GM04503 (cell line): ENCODE results near the gene CDCA3.

Experiments used
- DNase-seq: peaks from one replicate; pipeline ENCODE4 v3.0.0-alpha.2; 2012; ENCODE audit warnings: low read depth

Gene CDCA3

DNA sequence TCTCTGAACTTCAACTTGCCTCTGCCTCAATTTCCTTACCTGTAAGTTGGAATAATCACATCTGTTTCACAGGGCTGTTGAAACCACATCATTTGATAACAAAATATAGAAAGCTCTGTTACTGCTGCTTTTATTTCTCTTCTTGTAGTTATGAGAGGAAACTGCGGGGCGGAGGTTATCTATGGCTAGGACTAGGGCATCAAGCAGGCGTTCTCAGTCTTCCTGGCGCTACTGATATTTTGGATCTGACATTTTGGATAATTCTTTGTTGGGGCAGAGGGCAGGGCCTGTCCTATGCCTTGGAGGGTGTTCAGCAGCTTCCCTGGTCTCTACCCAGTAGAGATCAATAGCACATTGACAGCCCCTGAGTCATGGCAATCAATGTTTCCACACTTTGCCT lies 19.0 kb downstream of the CDCA3 start:
- DNase-seq: no peak

DNA sequence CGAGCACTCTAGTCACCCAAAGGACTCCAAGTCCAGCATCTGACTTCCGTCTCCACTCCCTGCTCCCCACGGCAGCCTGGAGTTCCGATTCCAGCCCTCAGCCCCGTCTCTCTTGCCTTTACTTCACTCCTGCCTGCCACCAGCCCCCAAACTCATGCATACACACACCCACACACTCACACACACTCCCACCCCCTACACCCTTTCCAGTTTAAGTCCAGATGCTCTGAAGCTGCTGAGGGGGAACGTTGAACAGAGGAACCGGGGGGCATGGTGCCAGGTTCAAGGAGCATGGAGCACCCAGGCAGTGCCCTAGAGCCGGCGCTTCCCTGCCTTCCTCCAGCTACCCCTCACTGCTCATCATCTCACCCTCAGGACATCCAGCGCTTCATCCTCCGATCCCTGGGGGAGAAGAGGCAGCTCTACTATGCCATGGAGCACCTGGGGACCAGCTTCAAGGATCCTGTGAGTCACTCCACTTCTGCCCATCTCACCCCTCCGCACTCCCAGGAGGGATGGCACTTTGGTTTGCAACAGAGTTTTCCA lies 19.6 kb downstream of the CDCA3 start:
- no peak for DNase-seq

DNA sequence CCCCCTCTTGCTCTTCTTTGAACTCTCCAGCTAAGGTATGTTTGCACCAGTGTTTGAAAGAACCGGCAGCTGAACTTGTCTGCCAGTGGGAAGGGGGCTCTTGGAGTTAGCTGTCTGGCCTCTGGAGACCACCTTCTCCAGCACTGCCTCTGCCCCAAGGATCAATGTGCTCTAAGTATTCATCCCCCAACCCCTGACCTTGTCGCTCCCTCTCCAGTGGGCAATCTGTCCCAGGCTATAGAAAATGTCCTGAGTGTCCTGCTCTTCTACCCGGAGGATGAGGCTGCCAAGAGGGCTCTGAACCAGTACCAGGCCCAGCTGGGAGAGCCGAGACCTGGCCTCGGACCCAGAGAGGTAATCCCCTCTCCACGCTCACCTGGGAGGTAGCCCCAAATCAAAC lies 20.1 kb downstream of the CDCA3 start:
- DNase-seq: no peak

DNA sequence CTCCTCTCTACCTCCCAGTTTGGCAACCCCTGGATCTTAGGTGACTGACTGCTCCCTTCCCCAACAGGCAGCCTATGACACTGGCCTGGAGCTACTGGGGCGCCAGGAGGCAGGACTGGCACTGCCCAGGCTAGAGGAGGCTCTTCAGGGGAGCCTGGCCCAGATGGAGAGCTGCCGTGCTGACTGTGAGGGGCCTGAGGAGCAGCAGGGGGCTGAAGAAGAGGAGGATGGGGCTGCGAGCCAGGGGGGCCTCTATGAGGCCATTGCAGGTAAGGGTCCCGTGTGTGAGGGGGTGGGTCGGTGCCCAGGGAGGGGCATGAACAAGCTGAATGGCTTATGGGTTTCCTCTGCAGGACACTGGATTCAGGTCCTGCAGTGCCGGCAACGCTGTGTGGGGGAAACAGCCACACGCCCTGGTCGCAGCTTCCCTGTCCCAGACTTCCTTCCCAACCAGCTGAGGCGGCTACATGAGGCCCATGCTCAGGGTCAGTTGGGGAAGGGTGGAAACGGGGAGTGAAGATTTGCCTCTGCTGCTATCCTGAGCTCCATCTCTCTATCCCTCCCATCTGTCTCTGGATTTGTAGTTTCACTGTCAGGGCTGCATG lies 20.7 kb downstream of the CDCA3 start:
- DNase-seq: no peak

DNA sequence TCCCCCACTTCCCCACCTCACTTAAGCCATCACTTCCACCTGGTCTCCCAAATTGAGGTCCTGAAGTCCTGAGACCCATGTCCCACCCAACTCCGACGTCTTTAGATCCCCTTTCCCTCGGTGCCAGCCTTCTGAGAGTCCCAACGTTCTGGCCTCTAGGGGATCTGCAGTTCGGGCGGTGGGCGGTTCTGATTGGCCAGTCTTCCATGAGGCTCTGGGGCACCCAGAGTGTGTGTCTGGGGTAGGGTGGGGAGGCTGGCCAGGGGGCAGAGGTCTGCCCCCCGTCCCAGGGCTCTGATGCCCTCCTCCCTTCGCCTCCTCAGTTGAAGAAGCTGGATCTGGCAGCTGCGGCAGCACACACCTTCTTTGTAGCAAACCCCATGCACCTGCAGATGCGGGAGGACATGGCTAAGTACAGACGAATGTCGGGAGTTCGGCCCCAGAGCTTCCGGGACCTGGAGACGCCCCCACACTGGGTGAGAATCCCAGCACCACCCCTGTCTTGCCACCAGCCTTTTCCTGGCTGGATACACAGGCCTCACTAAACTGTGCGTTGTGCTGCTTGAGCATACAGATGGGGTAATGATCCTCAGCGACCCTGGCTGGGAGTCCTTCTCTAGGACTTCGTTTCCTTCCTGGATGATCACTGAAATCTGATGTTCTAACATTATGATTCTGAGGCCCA lies 21.4 kb downstream of the CDCA3 start:
- DNase-seq: no peak

DNA sequence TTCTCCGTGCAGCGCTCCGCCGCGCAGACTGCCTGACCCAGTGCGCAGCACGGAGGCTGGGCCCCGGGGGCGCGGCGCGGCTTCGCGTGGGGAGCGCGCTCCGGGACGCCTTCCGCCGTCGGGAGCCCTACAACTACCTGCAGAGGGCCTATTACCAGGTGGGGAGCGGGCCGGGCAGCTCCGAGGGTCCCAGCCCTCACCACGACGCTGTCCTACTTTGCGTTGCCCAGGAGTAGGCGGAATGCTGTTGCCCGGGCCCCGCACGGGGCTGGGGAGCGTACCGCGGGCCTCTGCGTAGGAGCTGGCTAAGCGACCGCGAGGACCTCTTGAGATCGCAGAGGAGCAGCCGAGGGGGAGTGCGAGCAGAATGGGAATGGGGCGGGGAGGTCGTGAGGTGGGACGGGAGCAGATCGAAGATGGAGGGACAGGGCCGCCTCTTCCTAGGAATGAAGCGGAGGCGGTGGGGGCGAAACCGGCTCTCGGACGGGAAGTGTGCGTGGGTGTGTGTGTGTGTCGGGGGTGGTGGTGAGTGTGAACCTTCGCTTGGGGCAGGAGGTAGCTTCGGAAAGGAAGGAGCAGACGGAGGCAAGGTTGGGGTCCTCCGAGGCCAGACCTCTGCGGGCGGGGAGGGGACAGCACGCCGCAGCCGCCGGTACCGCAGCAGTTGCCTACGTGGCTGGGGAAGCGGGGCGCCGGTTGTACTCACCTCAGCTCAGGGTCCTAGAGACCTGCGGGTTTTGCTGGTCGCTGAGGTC lies 22.1 kb downstream of the CDCA3 start:
- no peak for DNase-seq

DNA sequence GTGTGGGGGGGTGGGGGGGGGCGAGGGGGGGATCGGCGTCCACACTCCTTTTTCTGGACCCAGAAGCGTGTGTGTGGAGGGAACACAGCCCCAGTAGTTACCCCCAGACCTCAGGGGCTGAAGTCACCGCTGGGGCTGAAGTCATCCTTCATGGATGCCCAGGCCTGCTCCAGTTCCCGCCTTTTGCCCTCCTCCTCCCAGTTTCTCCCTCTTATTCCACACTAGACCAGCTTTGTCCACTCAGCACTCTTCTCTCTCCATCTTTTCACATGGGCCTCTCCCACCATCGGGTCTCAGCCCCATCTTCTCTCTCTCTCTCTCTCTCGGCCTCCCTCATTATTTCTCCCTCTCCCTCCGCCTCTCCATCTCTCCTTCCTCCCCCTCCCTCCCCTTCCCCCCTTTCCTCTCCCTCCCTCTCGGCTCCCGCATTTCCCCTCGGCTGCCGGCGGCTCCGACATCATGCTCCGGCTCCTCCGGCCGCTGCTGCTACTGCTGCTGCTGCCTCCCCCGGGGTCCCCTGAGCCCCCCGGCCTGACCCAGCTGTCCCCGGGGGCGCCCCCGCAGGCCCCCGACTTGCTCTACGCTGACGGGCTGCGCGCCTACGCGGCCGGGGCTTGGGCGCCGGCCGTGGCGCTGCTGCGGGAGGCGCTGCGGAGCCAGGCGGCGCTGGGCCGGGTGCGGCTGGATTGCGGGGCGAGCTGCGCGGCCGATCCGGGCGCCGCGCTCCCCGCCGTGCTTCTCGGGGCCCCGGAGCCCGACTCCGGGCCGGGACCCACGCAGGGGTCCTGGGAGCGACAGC lies 22.9 kb downstream of the CDCA3 start, which contains the start of gene P3H3:
P3H3 (plus strand) TSS at position 426 of the 799 bp plus-strand sequence; CDS start at position 460, 34 bp downstream.
- no peak for DNase-seq

DNA sequence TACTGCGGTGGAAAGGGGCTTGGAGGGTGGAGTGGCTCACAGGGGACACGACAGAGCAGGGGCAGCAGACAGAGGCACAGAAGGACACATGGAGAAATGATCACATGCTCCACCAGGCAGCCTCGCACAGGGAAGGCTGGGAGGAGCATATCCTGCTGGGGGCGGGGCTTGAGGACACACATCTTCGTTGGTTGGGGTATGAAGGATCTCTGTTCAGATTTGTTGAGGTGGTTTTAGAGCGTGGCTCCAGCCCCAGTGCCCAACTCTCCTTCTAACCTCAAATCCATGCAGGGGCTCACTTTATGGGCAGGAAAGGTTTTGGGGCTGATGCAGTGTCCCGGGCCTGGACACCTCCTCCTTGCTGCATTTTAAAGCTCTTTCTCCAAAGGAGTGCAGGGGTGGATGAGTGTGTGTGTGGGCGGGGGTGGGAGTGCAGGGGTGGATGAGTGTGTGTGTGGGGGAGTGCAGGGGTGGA lies 23.6 kb downstream of the CDCA3 start:
- DNase-seq: no peak

DNA sequence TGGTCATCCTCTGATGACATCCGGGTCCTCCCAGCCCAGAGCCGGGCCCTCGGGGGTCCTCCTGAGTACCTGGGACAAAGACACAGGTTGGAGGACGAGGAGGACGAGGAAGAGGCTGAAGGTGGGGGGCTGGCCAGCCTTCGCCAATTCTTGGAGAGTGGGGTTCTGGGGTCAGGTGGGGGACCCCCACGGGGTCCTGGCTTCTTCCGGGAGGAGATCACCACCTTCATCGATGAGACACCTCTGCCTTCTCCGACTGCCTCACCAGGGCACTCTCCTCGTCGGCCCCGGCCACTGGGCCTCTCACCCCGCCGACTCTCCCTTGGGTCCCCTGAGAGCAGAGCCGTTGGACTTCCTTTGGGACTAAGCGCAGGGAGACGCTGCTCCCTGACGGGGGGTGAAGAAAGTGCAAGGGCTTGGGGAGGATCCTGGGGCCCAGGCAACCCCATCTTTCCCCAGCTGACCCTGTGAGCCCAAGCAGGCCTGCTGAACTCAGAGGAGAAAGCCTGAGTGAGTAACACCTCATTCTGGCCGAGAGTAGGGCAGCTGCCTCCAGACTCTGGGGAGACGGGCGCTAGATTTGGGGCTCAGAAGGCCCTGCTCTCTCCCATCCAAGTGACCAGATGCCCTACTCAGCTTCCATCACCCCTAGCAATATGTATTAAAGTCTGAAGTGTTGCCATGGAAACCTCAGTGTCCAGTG lies 24.2 kb downstream of the CDCA3 start:
- DNase-seq: no peak

DNA sequence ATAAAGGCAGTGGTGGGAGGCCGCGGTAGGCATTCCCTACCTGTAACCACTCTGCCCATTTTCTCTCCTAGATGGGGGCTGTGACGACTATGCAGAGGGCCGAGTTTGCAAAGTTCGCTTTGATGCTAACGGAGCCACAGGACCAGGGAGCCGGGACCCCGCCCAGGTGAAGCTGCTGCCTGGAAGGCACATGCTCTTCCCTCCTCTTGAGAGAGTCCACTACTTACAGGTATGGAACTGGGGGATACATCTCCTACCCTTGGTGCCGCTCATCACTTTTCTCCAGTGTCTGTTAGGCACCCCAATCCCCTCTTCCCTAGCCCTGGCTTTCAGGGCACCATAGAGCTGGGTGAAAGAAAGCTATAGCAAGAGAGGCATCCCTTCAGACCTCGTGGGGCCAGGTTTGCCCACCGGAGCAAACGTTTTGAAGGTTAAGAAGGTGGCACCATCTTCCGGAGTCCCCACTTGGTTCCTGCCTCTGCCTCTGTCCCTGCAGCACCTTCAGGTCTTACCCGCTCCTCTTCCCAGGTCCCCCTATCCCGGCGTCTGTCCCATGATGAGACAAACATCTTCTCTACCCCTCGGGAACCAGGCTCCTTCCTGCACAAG lies 24.9 kb downstream of the CDCA3 start:
- no peak for DNase-seq

DNA sequence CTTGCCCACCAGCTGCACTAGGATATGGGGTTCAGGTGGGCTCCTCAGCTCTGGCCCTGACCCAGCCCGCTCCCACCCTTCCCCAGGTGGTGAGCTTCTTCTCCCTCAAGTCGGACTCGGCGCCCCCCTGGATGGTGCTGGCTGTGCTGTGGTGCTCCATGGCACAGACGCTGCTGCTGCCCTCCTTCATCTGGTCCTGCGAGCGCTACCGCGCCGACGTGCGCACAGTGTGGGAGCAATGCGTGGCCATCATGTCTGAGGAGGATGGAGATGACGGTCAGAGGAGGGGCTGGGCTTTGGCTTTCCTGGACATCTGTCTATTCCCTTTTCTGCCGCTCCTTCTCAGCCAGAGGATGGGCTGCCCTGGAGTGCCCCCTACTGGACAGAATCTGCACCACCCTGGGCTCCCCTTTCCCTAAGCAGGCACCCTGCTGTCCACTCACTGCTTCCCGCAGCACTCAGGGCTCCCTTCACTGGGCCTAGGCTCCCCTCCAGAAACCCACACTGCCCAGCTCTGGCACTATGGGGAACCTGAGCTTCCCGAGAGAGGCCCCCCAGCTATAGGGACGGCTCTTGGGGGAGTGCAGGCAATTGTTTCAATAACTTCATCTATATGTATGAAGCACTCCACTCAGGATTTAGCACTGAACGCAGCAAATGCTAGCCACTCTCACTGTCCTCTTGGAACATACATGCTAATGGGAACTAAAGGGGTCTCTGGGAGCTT lies 25.5 kb downstream of the CDCA3 start:
- no peak for DNase-seq

DNA sequence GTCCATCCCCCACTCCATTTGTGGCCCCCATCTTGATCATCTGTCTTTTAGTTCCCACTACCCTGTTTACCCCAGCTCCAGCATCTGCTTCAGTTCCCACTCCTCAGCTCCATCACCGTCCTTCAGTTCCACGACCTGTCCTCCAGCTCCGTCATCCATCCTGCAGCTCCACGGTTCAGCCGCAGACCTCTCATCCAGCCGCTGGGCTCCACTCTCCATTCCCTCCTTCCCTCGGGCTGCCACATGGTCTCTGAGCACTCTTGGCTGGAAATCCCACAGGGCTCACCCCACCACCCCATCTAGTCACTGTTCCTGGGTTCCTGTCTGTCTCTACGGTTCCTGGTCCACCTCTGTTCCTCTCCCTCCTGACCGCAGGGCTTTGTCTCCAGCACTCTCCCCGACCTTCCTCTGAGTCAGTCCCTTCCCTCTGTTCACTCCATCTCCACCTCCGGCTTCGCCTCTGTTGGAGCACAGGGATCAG lies 26.1 kb downstream of the CDCA3 start:
- no peak for DNase-seq

DNA sequence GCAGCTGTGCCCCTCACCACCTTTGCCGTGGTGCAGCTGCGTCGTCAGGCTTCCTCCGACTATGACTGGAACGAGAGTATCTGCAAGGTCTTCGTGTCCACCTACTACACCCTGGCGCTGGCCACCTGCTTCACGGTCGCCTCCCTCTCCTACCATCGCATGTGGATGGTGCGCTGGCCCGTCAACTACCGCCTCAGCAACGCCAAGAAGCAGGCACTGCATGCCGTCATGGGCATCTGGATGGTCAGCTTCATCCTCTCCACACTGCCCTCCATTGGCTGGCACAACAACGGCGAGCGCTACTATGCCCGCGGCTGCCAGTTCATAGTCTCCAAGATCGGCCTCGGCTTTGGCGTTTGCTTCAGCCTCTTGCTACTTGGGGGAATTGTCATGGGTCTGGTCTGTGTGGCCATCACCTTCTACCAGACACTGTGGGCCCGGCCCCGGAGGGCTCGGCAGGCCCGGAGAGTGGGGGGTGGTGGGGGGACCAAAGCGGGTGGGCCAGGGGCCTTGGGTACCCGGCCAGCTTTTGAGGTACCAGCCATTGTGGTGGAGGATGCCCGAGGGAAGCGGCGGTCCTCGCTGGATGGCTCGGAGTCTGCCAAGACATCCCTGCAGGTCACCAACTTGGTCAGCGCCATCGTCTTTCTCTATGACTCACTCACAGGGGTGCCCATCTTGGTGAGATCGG lies 26.9 kb downstream of the CDCA3 start:
- DNase-seq: no peak

DNA sequence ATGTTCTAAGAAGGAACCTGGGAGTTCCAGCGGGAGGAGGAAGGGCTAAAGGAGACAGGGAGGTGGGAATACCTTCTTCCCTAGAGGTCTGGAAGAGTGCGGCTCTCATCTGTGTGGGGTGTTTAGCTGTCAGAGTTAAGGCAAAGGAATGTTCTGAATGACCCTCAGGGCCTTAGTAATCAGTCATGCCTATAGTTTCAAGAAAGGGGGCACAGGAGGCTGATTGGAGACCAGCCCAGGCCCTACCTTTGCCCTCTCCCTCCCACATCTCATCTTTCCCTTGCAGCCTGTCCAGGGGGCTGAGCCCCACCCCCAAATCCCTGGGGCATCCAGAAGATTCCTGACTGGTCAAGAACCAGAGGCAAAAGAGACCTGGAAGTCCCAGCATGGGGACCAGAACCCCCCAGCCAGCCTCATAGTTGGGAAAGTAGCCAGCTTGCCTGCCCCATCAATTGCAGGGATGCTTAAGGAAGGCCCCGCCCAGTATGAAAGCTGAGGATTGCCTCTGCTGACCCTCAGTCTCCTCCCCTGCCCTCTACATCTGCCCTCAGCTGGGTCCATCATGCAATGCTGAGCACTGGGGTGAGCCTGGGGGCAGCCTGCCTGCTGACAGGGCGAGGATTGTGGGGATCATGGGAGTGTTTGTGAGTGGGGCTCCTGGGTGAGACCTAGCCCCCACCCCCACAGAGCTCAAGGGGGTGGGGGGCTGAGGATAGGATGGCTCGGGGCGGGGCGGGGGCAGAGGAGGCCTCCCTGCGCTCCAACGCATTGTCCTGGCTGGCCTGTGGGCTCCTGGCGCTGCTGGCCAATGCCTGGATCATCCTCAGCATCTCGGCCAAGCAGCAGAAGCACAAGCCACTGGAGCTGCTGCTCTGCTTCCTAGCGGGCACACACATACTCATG lies 27.7 kb downstream of the CDCA3 start:
- DNase-seq: no peak

DNA sequence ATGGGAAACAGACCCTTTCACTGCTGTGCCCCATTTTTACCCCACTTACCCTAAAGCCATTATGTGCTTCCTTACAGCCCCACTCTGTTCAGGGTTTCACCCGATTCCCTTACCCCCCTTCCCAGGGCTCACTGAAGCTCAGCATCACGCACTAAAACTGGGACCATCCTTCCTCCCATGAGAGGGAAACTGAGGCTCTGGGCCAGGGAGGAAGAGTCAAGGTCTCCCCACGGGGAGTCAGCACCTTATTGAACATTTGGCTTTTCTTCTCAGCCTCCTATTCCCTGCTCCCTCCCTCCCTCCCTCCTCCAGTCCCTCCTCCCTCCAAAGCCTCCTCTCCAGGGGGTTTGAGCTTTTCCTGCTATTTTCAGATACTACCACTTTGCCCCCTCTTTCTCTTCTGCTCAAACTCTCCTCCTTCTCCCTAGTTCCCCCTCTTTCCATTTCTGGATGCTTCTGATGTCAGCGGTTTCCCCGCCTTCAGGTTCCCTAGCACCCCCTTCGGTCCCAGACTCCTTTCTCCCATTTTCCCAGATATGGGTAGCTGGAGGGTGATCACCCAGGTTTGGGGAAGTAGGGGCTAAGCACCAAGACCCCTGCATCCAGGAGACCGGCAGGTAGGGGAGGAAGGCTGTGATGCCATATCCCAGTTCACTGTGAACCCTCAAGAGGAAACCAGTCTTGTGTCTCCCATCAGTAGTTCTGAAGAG lies 28.5 kb downstream of the CDCA3 start:
- no peak for DNase-seq

DNA sequence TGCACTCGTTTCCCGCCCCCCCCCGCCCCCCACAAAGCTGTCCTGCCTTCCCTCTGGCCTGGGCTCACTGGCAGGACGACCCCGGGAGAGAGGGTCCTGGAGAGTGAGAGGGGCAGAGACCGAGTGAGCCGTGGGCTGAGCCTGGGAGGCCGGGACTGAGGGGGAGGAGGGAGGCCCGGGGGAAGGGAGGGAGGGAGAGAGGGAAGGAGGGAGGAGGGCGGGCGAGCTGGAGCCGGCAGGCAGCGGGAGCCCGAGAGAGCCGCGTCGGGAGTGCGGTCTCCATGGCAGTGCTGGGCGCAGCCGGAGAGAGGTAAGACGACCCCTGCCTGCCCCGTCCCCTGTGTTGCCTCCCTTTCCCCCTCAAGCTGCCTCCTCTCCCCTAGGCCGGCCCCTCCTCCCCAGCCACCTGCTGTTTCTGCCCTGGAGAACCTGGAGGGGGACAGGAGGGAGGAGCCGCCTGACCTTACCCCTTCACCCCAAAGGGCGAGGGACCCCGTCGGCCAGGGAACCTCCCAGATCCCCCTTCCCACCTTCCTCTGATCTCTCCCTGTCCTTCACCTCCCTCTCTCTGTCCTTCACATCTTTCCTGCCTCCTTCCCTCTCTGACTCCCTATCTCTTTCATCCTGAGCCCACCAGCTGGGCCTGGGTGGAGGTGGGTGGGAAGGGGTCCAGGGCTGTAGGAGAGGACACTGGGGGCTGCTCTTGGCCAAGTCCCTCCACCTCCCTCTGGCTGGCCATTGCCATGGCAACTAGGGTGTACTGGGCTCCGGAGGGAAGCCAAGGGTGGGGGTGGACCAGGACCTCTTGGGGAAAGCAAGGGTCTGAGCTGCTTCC lies 29.3 kb downstream of the CDCA3 start, which contains the start of gene GPR162:
GPR162 (plus strand) TSS at position 231 of the 835 bp plus-strand sequence. CDS start 2,078 bp downstream, outside the sequence.
- no peak for DNase-seq

DNA sequence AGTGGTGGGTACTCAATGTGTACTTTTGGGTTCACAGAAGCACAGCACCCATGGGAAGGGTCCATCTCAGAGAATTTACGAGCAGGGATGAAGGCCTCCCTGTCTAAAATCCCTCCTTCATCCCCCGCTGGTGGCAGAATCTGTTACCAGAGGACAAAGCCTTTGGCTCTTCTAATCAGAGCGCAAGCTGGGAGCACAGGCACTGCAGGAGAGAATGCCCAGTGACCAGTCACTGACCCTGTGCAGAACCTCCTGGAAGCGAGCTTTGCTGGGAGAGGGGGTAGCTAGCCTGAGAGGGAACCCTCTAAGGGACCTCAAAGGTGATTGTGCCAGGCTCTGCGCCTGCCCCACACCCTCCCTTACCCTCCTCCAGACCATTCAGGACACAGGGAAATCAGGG lies 30.9 kb downstream of the CDCA3 start:
- no peak for DNase-seq
